H1 (cell line): Measurements from ENCODE around the gene DMBT1. TPM values are rescaled to one million over a fixed set of nuclear protein-coding genes. Genes with fewer than 3 reads are reported as not detected.

Source experiments
- polyA plus RNA-seq, 7 experiments: library from polyadenylated mRNA; depleted of rRNA in 3 of 7; stranded (reverse) in 5 of 7; unstranded in 2 of 7; fragments of >200 nt in 5 of 7; fragments of 200-250 nt in 2 of 7; gene quantifications; 1 replicate in 5 of 7; 2 replicates in 1 of 7; 4 replicates in 1 of 7; pipeline versions ENCODE4 v1.2.1 to v1.2.3, GENCODE V29; 2011 to 2013; ENCODE audit warnings: missing spikeins in 2 of 7, mixed read lengths in 2 of 7
- total RNA-seq: library from RNA; stranded (reverse); fragmentation: NEBNext Ultra II Directional; extraction: Animal tissue kit (Norgen Biotek cat#: 25700); gene quantifications from 2 replicates; pipeline ENCODE4 v1.2.1, GENCODE V29; 2021
- TF ChIP-seq, protein P1 (sequence below): fragments of 300-600 bp; sonication (generic); IDR thresholded peaks from 2 replicates; pipeline ENCODE4 v1.7.1; 2012; ENCODE audit warnings: low read length, moderate library complexity, mild to moderate bottlenecking, inconsistent platforms; ENCODE audit not compliant: insufficient replicate concordance

Gene DMBT1
- total and polyA plus RNA-seq, 2 of the 8 experiments (the other 6 are each of a cell fraction or from before 2014, with no cell fraction given) = 0.03 TPM; not detected in 1

DNA sequence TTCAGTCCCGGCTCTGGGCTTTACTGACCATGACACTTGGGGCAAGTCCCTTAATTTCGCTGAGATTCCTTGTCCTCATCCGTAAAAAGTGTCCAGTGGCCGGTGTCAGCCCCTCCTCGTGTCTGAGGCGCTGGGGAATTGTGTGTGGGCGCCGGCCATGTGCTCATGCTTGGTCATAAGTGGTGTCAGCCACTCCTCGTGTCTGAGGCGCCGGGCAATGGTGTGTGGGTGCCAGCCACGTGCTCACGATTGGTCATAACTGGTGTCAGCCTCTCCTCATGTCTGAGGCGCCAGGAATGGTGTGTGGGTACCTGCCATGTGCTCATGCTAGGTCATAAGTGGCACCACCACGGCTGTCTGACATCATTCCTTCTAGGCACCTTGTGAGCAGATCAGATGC, 40.7 kb upstream of the DMBT1 start (continued):
- TF ChIP-seq, protein P1, sequence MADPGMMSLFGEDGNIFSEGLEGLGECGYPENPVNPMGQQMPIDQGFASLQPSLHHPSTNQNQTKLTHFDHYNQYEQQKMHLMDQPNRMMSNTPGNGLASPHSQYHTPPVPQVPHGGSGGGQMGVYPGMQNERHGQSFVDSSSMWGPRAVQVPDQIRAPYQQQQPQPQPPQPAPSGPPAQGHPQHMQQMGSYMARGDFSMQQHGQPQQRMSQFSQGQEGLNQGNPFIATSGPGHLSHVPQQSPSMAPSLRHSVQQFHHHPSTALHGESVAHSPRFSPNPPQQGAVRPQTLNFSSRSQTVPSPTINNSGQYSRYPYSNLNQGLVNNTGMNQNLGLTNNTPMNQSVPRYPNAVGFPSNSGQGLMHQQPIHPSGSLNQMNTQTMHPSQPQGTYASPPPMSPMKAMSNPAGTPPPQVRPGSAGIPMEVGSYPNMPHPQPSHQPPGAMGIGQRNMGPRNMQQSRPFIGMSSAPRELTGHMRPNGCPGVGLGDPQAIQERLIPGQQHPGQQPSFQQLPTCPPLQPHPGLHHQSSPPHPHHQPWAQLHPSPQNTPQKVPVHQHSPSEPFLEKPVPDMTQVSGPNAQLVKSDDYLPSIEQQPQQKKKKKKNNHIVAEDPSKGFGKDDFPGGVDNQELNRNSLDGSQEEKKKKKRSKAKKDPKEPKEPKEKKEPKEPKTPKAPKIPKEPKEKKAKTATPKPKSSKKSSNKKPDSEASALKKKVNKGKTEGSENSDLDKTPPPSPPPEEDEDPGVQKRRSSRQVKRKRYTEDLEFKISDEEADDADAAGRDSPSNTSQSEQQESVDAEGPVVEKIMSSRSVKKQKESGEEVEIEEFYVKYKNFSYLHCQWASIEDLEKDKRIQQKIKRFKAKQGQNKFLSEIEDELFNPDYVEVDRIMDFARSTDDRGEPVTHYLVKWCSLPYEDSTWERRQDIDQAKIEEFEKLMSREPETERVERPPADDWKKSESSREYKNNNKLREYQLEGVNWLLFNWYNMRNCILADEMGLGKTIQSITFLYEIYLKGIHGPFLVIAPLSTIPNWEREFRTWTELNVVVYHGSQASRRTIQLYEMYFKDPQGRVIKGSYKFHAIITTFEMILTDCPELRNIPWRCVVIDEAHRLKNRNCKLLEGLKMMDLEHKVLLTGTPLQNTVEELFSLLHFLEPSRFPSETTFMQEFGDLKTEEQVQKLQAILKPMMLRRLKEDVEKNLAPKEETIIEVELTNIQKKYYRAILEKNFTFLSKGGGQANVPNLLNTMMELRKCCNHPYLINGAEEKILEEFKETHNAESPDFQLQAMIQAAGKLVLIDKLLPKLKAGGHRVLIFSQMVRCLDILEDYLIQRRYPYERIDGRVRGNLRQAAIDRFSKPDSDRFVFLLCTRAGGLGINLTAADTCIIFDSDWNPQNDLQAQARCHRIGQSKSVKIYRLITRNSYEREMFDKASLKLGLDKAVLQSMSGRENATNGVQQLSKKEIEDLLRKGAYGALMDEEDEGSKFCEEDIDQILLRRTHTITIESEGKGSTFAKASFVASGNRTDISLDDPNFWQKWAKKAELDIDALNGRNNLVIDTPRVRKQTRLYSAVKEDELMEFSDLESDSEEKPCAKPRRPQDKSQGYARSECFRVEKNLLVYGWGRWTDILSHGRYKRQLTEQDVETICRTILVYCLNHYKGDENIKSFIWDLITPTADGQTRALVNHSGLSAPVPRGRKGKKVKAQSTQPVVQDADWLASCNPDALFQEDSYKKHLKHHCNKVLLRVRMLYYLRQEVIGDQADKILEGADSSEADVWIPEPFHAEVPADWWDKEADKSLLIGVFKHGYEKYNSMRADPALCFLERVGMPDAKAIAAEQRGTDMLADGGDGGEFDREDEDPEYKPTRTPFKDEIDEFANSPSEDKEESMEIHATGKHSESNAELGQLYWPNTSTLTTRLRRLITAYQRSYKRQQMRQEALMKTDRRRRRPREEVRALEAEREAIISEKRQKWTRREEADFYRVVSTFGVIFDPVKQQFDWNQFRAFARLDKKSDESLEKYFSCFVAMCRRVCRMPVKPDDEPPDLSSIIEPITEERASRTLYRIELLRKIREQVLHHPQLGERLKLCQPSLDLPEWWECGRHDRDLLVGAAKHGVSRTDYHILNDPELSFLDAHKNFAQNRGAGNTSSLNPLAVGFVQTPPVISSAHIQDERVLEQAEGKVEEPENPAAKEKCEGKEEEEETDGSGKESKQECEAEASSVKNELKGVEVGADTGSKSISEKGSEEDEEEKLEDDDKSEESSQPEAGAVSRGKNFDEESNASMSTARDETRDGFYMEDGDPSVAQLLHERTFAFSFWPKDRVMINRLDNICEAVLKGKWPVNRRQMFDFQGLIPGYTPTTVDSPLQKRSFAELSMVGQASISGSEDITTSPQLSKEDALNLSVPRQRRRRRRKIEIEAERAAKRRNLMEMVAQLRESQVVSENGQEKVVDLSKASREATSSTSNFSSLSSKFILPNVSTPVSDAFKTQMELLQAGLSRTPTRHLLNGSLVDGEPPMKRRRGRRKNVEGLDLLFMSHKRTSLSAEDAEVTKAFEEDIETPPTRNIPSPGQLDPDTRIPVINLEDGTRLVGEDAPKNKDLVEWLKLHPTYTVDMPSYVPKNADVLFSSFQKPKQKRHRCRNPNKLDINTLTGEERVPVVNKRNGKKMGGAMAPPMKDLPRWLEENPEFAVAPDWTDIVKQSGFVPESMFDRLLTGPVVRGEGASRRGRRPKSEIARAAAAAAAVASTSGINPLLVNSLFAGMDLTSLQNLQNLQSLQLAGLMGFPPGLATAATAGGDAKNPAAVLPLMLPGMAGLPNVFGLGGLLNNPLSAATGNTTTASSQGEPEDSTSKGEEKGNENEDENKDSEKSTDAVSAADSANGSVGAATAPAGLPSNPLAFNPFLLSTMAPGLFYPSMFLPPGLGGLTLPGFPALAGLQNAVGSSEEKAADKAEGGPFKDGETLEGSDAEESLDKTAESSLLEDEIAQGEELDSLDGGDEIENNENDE = no peak
